GM12872 (cell line): ENCODE results near the gene MRPS23.

Experiments used
- TF ChIP-seq, protein P1 (sequence below): IDR thresholded peaks from 3 replicates; pipeline ENCODE4 v1.5.1; 2011; ENCODE audit warnings: low read depth, mild to moderate bottlenecking, low read length, moderate library complexity; ENCODE audit not compliant: insufficient read depth

MRPS23 gene

DNA sequence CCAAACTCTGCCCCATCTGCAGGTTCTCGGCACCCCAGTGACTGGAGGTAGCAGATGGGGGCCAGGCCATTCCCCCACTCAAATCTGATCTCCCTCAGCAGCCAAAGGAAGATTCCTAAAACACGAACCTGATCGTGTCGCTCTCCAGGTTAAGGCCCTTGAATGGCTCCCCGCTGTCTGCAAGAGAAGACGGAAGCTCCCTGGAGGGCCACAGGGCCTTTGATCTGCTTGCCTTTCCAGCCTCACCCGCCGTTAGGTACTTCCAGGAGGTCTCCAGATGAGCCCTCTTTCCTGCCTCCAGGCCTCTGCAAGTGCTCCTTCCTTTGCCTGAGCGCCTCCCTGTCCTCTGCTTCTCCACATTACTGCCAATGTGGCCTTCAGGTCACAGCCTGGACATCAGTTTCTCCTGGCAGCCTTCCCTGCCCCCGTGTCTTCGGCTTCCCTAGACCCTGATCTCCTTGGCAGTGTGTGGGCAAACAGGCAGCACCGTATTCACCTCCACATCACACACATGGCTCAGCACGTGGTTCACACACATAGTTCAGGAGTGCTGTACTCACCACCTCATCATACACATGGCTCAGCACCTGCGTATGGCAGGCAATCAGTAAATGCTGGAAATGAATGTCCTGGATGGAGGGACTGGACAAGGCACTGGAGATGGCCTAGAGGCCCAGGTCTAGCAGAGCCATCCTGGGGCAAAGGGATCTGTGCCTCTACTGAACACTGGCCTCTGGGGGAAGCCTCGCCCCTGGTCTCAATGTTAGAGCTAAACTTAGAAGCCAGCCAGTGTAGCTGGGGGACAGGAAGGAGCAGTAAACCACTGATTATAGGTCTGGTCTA lies 26.4 kb upstream of the MRPS23 start:
- TF ChIP-seq, protein P1, sequence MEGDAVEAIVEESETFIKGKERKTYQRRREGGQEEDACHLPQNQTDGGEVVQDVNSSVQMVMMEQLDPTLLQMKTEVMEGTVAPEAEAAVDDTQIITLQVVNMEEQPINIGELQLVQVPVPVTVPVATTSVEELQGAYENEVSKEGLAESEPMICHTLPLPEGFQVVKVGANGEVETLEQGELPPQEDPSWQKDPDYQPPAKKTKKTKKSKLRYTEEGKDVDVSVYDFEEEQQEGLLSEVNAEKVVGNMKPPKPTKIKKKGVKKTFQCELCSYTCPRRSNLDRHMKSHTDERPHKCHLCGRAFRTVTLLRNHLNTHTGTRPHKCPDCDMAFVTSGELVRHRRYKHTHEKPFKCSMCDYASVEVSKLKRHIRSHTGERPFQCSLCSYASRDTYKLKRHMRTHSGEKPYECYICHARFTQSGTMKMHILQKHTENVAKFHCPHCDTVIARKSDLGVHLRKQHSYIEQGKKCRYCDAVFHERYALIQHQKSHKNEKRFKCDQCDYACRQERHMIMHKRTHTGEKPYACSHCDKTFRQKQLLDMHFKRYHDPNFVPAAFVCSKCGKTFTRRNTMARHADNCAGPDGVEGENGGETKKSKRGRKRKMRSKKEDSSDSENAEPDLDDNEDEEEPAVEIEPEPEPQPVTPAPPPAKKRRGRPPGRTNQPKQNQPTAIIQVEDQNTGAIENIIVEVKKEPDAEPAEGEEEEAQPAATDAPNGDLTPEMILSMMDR: no peak

DNA sequence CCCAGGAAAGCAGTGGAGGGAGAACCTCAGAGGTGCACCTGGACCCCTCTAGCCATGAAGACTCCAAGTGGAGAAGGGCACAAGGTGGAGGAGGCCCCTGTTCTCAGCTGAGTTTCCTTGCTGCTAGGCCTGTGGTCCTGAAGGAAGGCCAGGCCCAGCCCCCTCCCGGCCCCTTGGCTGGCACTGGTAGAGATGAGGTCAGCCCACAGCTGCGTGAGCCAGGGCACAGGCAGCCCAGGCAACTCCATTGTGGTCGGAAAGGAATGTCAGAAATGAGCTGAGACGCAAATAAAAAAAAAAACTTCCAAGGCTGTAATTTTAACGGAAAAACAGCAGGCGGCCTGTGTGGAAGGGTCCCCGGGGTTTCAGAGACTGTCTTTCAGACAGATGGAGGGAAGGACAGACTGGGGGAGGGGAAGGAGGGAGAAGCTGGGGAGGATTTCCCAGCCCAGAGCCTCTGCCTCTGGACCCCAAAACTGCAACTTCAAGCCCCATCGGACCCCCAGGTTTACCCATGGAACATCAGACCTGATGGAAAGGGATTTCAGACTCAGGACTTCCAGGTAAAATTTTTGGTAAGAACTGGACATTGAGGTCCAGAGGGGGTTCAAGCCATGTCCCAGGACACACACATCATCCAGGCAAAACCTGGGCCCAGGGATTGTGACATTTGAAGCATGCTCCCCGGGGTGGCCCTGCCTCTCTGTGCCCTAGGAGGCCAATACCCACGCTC lies 25.6 kb upstream of the MRPS23 start:
- TF ChIP-seq, protein P1: no peak

DNA sequence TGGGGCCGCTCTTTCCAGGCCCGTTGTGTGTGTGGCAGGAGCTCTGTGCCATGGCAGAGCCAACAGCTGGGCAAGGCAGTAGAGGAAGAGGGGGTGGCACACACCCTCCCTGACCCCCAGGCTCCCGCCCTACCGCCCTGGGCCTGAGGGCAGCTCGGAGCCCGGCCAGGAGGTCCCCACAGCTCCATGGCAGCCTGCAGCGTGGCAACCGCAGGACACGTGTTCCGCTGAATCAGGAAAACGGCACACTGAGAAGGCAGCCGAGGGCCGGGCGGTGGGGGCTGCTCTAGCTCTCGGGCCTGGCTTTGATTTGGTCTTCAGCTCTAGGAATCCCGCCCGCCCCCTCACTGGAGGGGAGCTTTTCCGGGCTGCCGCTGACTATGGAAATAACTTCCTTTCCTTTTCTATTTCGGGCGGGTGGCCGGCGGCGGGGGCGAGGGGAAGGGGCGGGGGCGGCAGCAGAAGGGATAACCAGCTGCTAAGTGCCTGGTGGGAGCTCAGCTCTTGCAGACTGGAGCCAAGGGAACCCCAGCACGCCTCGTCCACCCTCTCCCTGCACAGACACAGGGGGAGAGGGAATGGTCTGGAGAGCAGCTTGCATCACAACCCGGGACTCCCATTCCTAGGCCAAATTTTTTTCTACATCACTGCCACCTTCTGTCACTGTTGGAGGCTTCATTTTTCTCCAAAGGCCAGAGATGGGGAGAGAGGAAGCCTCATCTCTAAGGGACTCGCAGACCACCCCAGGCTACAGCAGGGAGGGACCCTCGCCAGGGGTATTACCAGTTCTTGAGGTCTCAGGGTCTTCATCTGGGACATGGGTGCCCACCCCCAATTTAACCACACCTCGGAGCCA lies 24.8 kb upstream of the MRPS23 start:
- TF ChIP-seq, protein P1: no peak

DNA sequence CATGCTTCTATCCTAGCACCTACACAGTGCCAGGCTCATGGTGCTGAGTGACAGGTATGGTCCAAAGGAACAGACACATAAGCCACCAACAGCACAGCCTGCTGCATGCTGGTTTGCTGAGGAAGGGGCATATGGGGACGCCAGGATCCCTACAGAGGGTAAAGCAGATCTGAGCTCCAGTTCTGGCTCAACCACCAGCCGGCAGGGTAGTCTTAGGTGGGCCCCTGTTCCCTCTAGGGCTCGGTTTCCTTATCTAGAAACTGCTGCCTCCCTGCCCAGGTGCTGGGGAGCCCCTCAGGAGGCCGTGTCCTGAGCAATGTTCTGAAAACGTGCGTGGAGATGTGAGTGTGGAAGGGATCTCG lies 24.2 kb upstream of the MRPS23 start:
- TF ChIP-seq, protein P1: no peak

DNA sequence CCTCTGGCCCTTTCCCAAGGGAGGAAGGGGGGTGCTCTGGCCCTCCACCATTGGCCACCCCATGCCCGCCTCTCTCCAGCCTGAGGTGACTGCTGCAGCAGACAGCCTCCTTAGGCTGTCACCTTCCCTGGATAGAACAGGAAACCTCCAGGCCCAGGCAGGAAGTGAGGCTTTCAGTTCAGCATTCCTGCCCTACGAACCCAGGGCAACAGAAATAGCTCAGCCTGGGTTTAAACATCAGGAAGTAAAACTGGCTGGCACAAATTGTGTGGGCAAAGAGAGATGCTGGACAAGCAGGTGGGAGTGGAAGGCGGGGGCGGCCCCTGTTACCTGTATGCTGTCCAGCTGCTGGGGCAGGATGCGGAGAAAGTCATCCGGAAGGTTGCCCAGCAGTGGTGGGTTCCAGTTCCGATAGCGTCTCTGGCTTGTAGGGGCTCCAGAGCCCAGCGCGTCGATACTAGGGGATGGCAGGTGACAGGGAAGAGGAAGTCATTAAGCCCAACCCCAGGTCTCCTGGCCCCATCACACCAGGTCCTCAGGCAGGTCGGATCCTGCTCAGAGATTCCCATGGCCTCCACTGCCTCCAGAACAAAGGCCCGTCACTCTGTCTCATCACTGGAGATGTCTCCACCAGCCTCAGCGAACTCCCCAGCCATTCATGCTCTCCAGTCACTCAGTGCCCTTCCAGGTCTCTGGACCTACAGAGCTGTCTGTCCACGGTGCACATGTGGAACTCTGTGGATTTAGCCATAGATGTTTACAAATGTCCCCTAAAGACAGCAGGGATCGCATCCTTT lies 23.6 kb upstream of the MRPS23 start:
- TF ChIP-seq, protein P1: no peak

DNA sequence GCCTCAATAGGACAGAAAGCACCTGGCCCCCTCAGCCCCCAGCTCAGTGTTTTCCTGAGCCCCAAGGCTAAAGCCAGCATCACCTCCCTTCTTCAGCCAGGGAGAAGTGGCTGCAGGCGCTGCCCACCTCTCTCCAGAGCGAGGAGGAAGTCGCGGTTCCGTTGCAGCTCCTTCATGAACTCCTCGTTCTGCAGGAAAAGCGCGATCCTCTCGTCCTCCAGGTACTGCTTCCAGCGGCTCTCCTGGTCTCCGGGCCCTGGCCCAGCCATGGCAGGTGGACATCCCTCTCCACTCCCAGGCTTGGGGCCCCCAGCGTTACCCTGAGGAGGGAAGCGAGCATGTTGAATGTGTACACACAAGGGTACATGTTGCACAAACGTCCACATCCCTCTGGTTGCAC lies 22.7 kb upstream of the MRPS23 start:
- TF ChIP-seq, protein P1: no peak
